Neural cell (in vitro differentiated cells): ENCODE results near the gene CAGE1. TPM values are rescaled to one million over a fixed set of nuclear protein-coding genes. Genes with fewer than 3 reads are reported as not detected.

Source experiments
- H2AFZ ChIP-seq: fragments of 200-600, 300-800 bp; sonication (generic), shearing (Covaris generic); 2 replicates; pipeline ENCODE4 v1.6.0; 2014; ENCODE audit warnings: low read depth, mild to moderate bottlenecking, antibody characterized with exemption, low read length, moderate library complexity
- H3F3A ChIP-seq: fragments of 200-600 bp; shearing (Covaris generic); 2 replicates; pipeline ENCODE4 v1.6.1; 2016; ENCODE audit warnings: mild to moderate bottlenecking, moderate library complexity, mixed read lengths, antibody characterized with exemption, low read length; ENCODE audit not compliant: insufficient read depth, poor library complexity, severe bottlenecking
- H3K27ac ChIP-seq: fragments of 200-600, 300-800 bp; sonication (generic), shearing (Covaris generic); 2 replicates; pipeline ENCODE4 v1.5.1; 2014; ENCODE audit warnings: mild to moderate bottlenecking, low read length, moderate library complexity
- H3K27me3 ChIP-seq: fragments of 300-800, 200-600 bp; sonication (generic), shearing (Covaris generic); 2 replicates; pipeline ENCODE4 v1.6.0; 2014; ENCODE audit warnings: mild to moderate bottlenecking, low read depth, low read length, moderate library complexity; ENCODE audit not compliant: insufficient read depth
- H3K36me3 ChIP-seq: fragments of 300-800, 200-600 bp; sonication (generic), shearing (Covaris generic); 2 replicates; pipeline ENCODE4 v1.5.1; 2014; ENCODE audit warnings: mild to moderate bottlenecking, antibody characterized with exemption, low read length, moderate library complexity; ENCODE audit not compliant: insufficient read depth
- H3K4me2 ChIP-seq: fragments of 300-800, 200-600 bp; sonication (generic), shearing (Covaris generic); 2 replicates; pipeline ENCODE4 v1.6.0; 2014; ENCODE audit warnings: mild to moderate bottlenecking, low read length
- H3K4me3 ChIP-seq: fragments of 300-800, 200-600 bp; sonication (generic), shearing (Covaris generic); 2 replicates; pipeline ENCODE4 v1.5.1; 2014; ENCODE audit warnings: mild to moderate bottlenecking, low read length, moderate library complexity
- H3K79me2 ChIP-seq: fragments of 200-600 bp; shearing (Covaris generic); replicated peaks from 2 replicates; pipeline ENCODE4 v1.6.0; 2014; ENCODE audit warnings: mild to moderate bottlenecking, low read length, moderate library complexity; ENCODE audit not compliant: insufficient read depth
- H3K9ac ChIP-seq: fragments of 300-800, 200-600 bp; sonication (generic), shearing (Covaris generic); 2 replicates; pipeline ENCODE4 v1.6.1; 2016; ENCODE audit warnings: mild to moderate bottlenecking, low read length, mixed read lengths
- H3K9me2 ChIP-seq: fragments of 200-600 bp; shearing (Covaris generic); 2 replicates; pipeline ENCODE4 v1.6.1; 2016; ENCODE audit warnings: mild to moderate bottlenecking, low read length, mixed read lengths; ENCODE audit not compliant: insufficient read depth
- H3K9me3 ChIP-seq: fragments of 200-600, 300-800 bp; sonication (generic), shearing (Covaris generic); 2 replicates; pipeline ENCODE4 v1.6.1; 2016; ENCODE audit warnings: mild to moderate bottlenecking, mixed run types, low read length, moderate library complexity, mixed read lengths
- H4K20me1 ChIP-seq: fragments of 200-600 bp; shearing (Covaris generic); 2 replicates; pipeline ENCODE4 v1.6.1; 2016; ENCODE audit warnings: mild to moderate bottlenecking, mixed run types; ENCODE audit not compliant: insufficient read depth
- CTCF ChIP-seq: fragments of 450-650 bp; IDR thresholded peaks from 2 replicates; pipeline ENCODE4 v1.5.1; 2014; ENCODE audit warnings: antibody characterized with exemption, mild to moderate bottlenecking, moderate library complexity; ENCODE audit not compliant: poor library complexity, severe bottlenecking
- EP300 ChIP-seq: fragments of 450-650 bp; conservative IDR thresholded peaks from 2 replicates; pipeline ENCODE4 v1.6.1; 2014; ENCODE audit warnings: antibody characterized with exemption, mild to moderate bottlenecking, moderate library complexity; ENCODE audit not compliant: poor library complexity, severe bottlenecking
- EZH2 ChIP-seq: fragments of 200-600, 300-800 bp; shearing (Covaris generic), sonication (generic); IDR thresholded peaks from 2 replicates; pipeline ENCODE4 v1.6.1; 2014; ENCODE audit warnings: antibody characterized with exemption, low read length, borderline replicate concordance, mild to moderate bottlenecking; ENCODE audit not compliant: insufficient read depth, poor library complexity, severe bottlenecking
- MXI1 ChIP-seq: fragments of 450-650 bp; conservative IDR thresholded peaks from 2 replicates; pipeline ENCODE4 v1.6.1; 2014; ENCODE audit warnings: antibody characterized with exemption, mild to moderate bottlenecking; ENCODE audit not compliant: poor library complexity, severe bottlenecking
- POLR2AphosphoS5 ChIP-seq: IDR thresholded peaks from 2 replicates; pipeline ENCODE4 v1.6.1; 2012
- RAD21 ChIP-seq: fragments of 450-650 bp; conservative IDR thresholded peaks from 2 replicates; pipeline ENCODE4 v1.6.1; 2014; ENCODE audit warnings: antibody characterized with exemption, mild to moderate bottlenecking, moderate library complexity
- REST ChIP-seq: IDR thresholded peaks from 2 replicates; pipeline ENCODE4 v1.6.1; 2012; ENCODE audit warnings: borderline replicate concordance
- SMC3 ChIP-seq: fragments of 450-650 bp; conservative IDR thresholded peaks from 2 replicates; pipeline ENCODE4 v1.6.1; 2014; ENCODE audit warnings: antibody characterized with exemption, mild to moderate bottlenecking, moderate library complexity; ENCODE audit not compliant: poor library complexity
- TAF1 ChIP-seq: IDR thresholded peaks from 2 replicates; pipeline ENCODE4 v1.6.1; 2012; ENCODE audit warnings: low read depth
- polyA plus RNA-seq: library from polyadenylated mRNA; depleted of rRNA; stranded (reverse); fragments of >200 nt; gene quantifications from 2 replicates; pipeline ENCODE4 v1.2.3, GENCODE V29; 2014

CAGE1 gene
- polyA plus RNA-seq, 1 donor from 2014 or later = not detected

- no peak overlapping the region for H3K27ac ChIP-seq
- no peak overlapping the region for H2AFZ ChIP-seq
- TF ChIP-seq CTCF = no peak
- TF ChIP-seq MXI1 = no peak
- TF ChIP-seq EZH2 = no peak
- TF ChIP-seq EP300 = no peak
- TF ChIP-seq RAD21 = no peak
- no peak for TF ChIP-seq POLR2AphosphoS5
- TF ChIP-seq SMC3 = no peak
- TF ChIP-seq TAF1 = no peak
- no peak for TF ChIP-seq REST
Measured at GRCh38 chr6:7431313-7431673, 41.8 kb upstream of the CAGE1 start.

GRCh38 chr6:7426447-7427169 lies 37.1 kb upstream of the CAGE1 start:
- no peaks in the 10 kb centered on the region for H3K36me3 ChIP-seq
- no peaks in the 10 kb centered on the region for H3K27me3 ChIP-seq
- H4K20me1 ChIP-seq = no peaks in the 10 kb centered on the region
- H3K9me3 ChIP-seq = no peaks in the 10 kb centered on the region
- H3K4me3 ChIP-seq = no peak overlapping the region
- H3F3A ChIP-seq = no peaks in the 10 kb centered on the region
- no peak overlapping the region for H3K9ac ChIP-seq
- H3K4me2 ChIP-seq = no peak overlapping the region
- H2AFZ ChIP-seq = no peak overlapping the region
- TF ChIP-seq CTCF = no peak
- no peak for TF ChIP-seq SMC3
- TF ChIP-seq TAF1 = no peak
- TF ChIP-seq EZH2 = no peak
- no peak for TF ChIP-seq MXI1
- TF ChIP-seq RAD21 = no peak
- no peaks in the 10 kb centered on the region for H3K79me2 ChIP-seq
- no peak overlapping the region for H3K27ac ChIP-seq
- H3K9me2 ChIP-seq = no peaks in the 10 kb centered on the region

More at GRCh38 chr6:7431313-7431673, 41.8 kb upstream of the CAGE1 start:
- Histone ChIP-seq H3K4me3 (no peak overlapping the region), H3K9ac (no peak overlapping the region), H3K4me2 (no peak overlapping the region), H3K79me2 (no peaks in the 10 kb centered on the region), H3K9me3 (no peaks in the 10 kb centered on the region), H3K36me3 (no peaks in the 10 kb centered on the region), H3K9me2 (no peaks in the 10 kb centered on the region), H4K20me1 (no peaks in the 10 kb centered on the region), H3F3A (no peaks in the 10 kb centered on the region), H3K27me3 (no peaks in the 10 kb centered on the region)
